Astrocyte of the cerebellum (primary cell): ENCODE results near the gene VEZF1.
A peak's percentile ranks its signal among the peaks of the same experiment; 100 is the strongest.

ENCODE experiments used
- DNase-seq: peaks from one replicate; pipeline ENCODE4 v3.0.0-alpha.2; 2011; ENCODE audit warnings: low read depth
- H3K4me3 ChIP-seq: 2 replicates; pipeline ENCODE4 v1.5.1; 2011; ENCODE audit warnings: mild to moderate bottlenecking, low read depth, low read length, moderate library complexity
- in situ Hi-C: cut with HindIII; loops from 2 replicates; pipeline ENCODE4 v1.10.0; 2017; ENCODE audit warnings: low sequenced_read_pairs
- TF ChIP-seq, protein P1 (sequence below): IDR thresholded peaks from 2 replicates; pipeline ENCODE4 v1.5.1; 2012; ENCODE audit warnings: low read length, low read depth, moderate library complexity, mild to moderate bottlenecking; ENCODE audit errors: missing control alignments

The VEZF1 gene

DNA sequence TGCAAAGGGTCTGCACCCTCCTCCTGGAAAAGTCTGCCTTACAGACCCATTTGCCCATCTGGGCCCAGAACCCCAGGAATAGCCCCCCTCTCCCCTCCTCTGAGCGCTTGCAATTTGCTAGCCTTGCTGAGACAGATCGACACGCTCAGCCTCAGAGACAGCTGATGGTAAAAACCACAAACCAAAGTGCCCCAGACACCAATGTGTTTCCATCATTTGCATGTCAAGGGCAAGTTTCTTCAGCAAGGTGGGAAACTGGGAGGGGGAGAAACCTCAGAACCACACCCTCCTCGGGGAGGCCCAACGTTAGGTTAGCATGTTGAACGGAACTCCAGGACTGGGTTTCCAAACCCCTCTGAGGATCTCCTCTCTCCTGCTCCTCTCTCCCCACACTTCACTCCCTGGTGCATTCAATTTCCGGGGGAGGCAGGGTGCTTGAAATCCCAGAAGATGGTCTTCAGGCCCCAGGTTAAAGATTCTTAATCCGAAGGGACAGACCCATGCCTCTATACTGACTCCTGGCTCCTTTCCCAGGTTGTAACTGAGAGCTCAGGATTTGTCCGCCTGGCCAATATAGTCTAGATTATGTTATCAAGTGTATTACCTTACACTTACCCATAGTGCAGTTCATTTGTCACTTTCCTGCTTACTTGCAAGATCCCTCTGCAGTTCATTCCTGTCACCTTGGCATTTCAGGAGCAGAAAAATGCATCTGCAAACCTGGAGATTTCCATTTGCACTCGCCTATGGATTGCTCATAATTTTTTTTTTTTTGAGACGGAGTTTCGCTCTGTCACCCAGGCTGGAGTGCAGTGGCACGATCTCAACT lies 31.5 kb downstream of the VEZF1 start:
- in situ Hi-C loops, result no loop called here
- TF ChIP-seq, protein P1, sequence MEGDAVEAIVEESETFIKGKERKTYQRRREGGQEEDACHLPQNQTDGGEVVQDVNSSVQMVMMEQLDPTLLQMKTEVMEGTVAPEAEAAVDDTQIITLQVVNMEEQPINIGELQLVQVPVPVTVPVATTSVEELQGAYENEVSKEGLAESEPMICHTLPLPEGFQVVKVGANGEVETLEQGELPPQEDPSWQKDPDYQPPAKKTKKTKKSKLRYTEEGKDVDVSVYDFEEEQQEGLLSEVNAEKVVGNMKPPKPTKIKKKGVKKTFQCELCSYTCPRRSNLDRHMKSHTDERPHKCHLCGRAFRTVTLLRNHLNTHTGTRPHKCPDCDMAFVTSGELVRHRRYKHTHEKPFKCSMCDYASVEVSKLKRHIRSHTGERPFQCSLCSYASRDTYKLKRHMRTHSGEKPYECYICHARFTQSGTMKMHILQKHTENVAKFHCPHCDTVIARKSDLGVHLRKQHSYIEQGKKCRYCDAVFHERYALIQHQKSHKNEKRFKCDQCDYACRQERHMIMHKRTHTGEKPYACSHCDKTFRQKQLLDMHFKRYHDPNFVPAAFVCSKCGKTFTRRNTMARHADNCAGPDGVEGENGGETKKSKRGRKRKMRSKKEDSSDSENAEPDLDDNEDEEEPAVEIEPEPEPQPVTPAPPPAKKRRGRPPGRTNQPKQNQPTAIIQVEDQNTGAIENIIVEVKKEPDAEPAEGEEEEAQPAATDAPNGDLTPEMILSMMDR, result no peak
- DNase-seq, result no peak
- no peak overlapping the region for H3K4me3 ChIP-seq

DNA sequence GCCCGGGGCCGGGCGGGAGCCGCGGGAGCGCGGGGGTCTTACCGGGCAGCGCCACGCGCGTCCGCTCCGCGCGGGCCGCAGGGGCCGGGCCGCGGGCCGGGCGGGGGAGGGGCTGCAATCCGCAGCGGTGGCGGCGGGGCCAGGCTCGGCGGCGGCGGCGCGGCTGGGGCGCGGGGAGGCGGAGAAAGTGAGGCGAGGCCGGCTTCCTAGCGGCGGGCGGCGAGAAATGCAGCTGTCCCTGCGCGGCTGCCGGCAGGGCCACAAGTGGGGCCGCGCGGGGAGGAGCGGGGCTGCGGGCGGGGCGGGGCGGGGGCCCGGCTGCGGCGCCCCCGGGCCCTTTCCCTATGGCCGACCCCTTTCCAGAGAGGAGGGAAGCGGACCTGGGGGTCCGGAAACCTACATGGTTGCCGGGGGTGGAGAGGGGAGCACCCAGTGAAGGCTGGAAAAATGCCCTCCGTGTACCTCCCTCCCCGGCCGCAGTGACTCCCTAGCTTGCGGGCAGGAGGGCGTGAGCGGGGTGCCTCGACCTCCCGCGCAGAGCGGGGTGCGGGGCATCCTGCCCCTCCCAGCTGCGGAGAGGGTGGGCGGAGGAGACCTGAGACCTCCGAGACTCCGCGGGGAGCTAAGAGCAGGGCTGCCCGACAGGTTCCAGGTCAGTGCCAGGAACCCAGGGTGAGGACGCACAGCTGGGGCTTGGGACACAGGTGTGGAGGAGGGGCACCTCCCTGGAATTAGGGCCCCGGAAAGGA lies 32.7 kb downstream of the VEZF1 start, which contains the start of gene CUEDC1:
Gene CUEDC1, minus strand, starts transcription at position 230 of the 749 bp plus-strand sequence. CDS start 69,848 bp downstream, outside the sequence.
- in situ Hi-C loops, result no loop called here
- TF ChIP-seq, protein P1, result no peak
- H3K4me3 ChIP-seq, result peak within 1 kb of the TSS; percentile 67
- no peak for DNase-seq

DNA sequence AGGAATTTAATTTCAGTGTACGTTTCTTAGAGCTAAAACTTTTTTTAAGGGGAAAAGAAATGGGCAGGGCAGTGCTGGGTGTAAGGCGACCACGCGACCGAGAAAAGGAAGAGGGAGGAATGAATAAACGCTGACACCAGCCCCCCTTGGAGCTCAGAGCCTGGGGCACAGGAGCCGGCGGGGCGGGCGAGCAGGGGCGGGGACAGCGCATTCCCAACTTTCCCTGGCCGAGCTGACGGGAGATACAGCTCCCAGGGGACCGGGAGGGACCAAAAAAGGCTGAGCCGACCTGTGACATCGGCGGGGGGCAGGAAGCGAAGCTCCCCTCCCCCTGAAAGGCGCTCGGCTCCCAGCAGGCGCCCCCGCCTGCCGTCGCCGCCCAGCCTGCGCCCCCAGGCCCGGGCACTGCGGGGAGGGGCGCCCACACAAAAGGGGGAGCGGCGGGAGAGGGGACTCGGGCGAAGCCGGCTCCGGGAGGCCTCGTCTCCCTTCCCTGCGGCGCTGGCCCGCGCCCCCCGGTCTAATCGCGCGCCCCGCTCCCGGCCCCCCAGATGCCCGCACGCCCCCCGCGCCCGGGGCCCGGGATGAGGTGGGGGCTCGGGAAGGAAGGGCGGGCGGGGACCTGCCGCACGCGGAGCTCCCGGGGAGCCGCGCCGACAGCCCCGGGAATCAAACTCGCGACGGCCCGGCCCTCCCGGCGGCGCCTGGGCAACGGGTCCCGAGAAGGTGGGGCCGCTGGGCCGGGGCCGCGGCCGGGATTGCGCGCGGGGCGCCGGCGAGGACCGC lies 33.5 kb downstream of the VEZF1 start:
- in situ Hi-C loops, result no loop called here
- no peak for DNase-seq
- peak overlapping the region; percentile 67 for H3K4me3 ChIP-seq
- TF ChIP-seq, protein P1, result no peak

DNA sequence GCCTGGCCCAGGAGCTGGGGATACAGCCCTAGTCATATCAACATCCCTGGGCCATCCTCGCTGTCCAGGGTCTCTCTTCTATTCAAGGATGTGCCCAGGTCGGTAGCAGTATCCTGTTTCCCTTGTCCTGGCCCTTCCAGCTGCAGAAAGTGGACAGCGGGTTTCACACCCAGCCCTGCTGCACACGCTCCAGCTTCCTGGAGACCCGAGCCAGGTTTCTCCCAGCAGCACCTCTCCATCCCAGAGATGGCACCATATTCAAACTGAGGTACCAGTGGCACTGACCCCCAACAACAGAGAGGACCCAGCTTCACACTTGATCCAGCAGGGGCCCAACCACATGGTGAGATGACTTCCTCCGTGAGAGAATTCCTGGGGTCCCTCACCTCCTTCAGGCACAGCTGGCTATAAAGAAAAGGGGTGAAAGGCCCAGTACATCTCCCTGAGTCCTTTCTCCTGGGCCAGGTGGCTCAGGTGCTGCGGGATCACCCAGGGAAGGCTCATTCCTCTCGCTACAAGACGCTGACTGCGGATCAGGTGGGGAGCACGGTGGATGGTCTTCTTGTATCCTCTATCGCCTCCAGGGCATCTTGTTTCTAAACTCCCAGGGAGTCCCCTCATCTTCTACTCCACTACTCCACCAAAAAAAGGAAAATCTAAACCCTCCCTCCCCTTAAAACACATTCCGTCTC lies 34.2 kb downstream of the VEZF1 start:
- peak overlapping the region; percentile 67 for H3K4me3 ChIP-seq
- no peak for DNase-seq
- in situ Hi-C loops, result no loop called here
- TF ChIP-seq, protein P1, result no peak

DNA sequence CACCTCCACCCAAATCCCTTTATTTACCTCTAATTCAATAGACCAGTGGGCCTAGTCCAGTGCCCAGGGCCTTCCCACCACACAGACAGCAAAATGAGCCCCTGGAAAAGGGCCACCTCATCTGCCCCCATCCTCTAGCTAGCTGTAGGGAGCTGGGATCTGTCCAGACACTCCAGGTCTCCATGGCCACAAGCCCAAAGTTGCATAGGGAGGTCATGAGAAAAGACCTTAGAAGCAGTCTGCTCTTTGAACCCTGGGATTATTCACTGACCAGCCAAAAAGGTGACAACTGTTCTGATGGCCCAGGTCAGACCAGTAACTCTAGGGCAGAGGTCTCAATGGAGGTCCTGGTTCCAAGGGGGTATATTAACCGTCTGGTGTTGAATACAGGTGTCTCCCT lies 34.8 kb downstream of the VEZF1 start:
- in situ Hi-C loops, result no loop called here
- DNase-seq, result no peak
- H3K4me3 ChIP-seq, result no peak overlapping the region
- TF ChIP-seq, protein P1, result no peak
